HEK293T (cell line): ENCODE results near the gene LUC7L2.

Experiments
- CTCF ChIA-PET: fragments of 350-600 bp; formaldehyde crosslinking; extraction: SDS; loops from one replicate; lab custom pipeline; 2021; ENCODE audit warnings: antibody characterized with exemption, inconsistent platforms; lab: Yijun Ruan, JAX
- POLR2A ChIA-PET: fragments of 350-600 bp; formaldehyde crosslinking; extraction: SDS; loops from one replicate; lab custom pipeline; 2020; ENCODE audit warnings: antibody characterized with exemption, inconsistent platforms; lab: Yijun Ruan, JAX
- DNase-seq: peaks from one replicate; pipeline ENCODE4 v3.0.0; 2012; ENCODE audit warnings: mixed read lengths; ENCODE audit errors: extremely low spot score
- ARNT ChIP-seq: fragments of 450-650 bp; IDR thresholded peaks from 2 replicates; pipeline ENCODE4 v1.6.1; 2017; ENCODE audit warnings: mild to moderate bottlenecking
- BHLHE40 ChIP-seq: fragments of 450-650 bp; IDR thresholded peaks from 2 replicates; pipeline ENCODE4 v1.6.1; 2016; ENCODE audit warnings: mild to moderate bottlenecking, moderate library complexity, borderline replicate concordance
- CTBP1 ChIP-seq: fragments of 450-650 bp; IDR thresholded peaks from 2 replicates; pipeline ENCODE4 v1.6.1; 2016; ENCODE audit warnings: borderline replicate concordance
- ELF4 ChIP-seq: fragments of 450-650 bp; IDR thresholded peaks from 2 replicates; pipeline ENCODE4 v1.6.1; 2017; ENCODE audit warnings: antibody characterized with exemption
- FOXA1 ChIP-seq: fragments of 450-650 bp; IDR thresholded peaks from 2 replicates; pipeline ENCODE4 v1.6.1; 2016; ENCODE audit warnings: mild to moderate bottlenecking
- FOXK2 ChIP-seq: fragments of 450-650 bp; IDR thresholded peaks from 2 replicates; pipeline ENCODE4 v1.6.1; 2016; ENCODE audit warnings: mild to moderate bottlenecking
- FOXM1 ChIP-seq: fragments of 450-650 bp; IDR thresholded peaks from 2 replicates; pipeline ENCODE4 v1.6.1; 2017; ENCODE audit warnings: mild to moderate bottlenecking, borderline replicate concordance
- HDGF ChIP-seq: fragments of 450-650 bp; IDR thresholded peaks from 2 replicates; pipeline ENCODE4 v1.6.1; 2017; ENCODE audit warnings: antibody characterized with exemption, borderline replicate concordance
- L3MBTL2 ChIP-seq: fragments of 450-650 bp; conservative IDR thresholded peaks from 2 replicates; pipeline ENCODE4 v1.6.1; 2016; ENCODE audit warnings: mild to moderate bottlenecking
- LEF1 ChIP-seq: fragments of 450-650 bp; IDR thresholded peaks from 2 replicates; pipeline ENCODE4 v1.6.1; 2017; ENCODE audit warnings: mild to moderate bottlenecking, borderline replicate concordance
- NFRKB ChIP-seq: fragments of 450-650 bp; IDR thresholded peaks from 2 replicates; pipeline ENCODE4 v1.6.1; 2016; ENCODE audit warnings: mild to moderate bottlenecking, moderate library complexity
- SP1 ChIP-seq: fragments of 450-650 bp; IDR thresholded peaks from 2 replicates; pipeline ENCODE4 v1.6.1; 2017
- SUZ12 ChIP-seq: fragments of 450-650 bp; IDR thresholded peaks from 2 replicates; pipeline ENCODE4 v1.6.1; 2016; ENCODE audit warnings: mild to moderate bottlenecking
- TARDBP ChIP-seq: fragments of 450-650 bp; IDR thresholded peaks from 2 replicates; pipeline ENCODE4 v1.6.1; 2016
- ZNF384 ChIP-seq: fragments of 450-650 bp; IDR thresholded peaks from 2 replicates; pipeline ENCODE4 v1.6.1; 2016
- TF ChIP-seq, protein P1 (sequence below): fragments of 450-650 bp; IDR thresholded peaks from 2 replicates; pipeline ENCODE4 v1.6.1; 2016

Gene LUC7L2

DNA sequence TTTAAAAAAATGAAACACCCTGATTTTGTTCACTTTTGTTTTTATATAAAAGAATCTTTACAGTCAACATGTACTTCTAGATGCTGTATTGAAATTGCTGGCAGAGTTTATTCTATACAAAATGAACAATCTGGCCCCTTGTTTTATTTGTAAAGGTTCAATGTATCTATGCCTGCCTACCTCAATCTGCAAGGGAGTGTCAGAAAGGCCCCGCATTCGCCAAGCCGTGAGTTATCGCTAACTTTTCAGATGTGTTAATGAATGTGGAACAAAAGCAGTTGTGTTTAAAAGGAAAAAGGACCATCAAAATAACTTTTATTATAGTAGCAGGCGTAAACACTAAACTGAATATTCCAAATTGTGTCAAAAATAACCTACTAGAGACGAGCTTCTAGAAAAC, 14.6 kb downstream of the LUC7L2 start:
- TF ChIP-seq, protein P1, sequence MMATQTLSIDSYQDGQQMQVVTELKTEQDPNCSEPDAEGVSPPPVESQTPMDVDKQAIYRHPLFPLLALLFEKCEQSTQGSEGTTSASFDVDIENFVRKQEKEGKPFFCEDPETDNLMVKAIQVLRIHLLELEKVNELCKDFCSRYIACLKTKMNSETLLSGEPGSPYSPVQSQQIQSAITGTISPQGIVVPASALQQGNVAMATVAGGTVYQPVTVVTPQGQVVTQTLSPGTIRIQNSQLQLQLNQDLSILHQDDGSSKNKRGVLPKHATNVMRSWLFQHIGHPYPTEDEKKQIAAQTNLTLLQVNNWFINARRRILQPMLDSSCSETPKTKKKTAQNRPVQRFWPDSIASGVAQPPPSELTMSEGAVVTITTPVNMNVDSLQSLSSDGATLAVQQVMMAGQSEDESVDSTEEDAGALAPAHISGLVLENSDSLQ = no peak
- TF ChIP-seq BHLHE40 (no peak), FOXM1 (no peak), ZNF384 (no peak), NFRKB (no peak), HDGF (no peak), CTBP1 (no peak), SUZ12 (no peak), FOXA1 (no peak), TARDBP (no peak), ARNT (no peak), LEF1 (no peak)
- no peak for DNase-seq
- POLR2A ChIA-PET = interaction anchor here (1.0 to 2.7 kb wide), 2 partner anchors 15 to 34 kb away, joined by 4 to 12 read pairs; partner anchors contain the start of gene LUC7L2
- CTCF ChIA-PET = no interaction called here

DNA sequence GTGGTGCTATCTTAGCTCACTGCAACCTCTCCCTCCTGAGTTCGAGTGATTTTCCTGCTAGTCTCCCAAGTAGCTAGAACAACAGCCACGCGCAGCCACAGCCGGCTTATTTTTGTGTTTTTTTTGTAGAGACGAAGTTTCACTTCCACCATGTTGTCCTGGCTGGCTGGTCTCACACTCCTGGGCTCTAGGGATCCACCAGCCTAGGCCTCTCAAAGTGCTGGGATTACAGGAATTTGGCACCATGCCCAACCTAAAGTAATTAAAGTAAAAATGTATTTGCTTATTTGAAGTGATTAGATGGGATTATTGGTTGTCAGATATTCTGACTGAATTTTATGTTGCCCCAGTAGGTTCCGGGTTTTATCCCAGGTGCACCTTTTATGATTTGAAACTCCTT, 22.7 kb downstream of the LUC7L2 start:
- TF ChIP-seq SP1 (no peak), FOXA1 (no peak), FOXM1 (no peak), ARNT (no peak), NFRKB (no peak), ZNF384 (no peak), HDGF (no peak), L3MBTL2 (no peak), LEF1 (no peak), SUZ12 (no peak)
- TF ChIP-seq, protein P1 = no peak
- POLR2A ChIA-PET = no interaction called here
- no peak for DNase-seq
- CTCF ChIA-PET = no interaction called here

DNA sequence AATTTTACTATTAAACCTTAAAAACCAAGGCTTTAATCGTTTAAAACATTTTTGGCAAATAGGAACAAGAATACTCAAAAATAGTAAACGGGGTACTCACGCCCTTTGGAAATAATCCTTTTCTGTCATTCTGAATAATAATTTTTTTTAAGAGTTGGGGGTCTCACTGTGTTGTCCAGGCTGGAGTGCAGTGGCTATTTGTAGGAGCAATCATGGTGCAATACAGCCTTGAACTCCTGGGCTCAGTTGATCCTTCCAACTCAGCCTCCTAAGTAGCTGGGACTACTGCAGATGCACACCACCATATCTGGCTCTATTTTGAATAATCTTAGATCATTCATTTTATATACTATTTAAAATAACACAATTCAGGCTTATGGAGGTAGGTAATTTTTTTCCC, 24.9 kb downstream of the LUC7L2 start:
- TF ChIP-seq, protein P1 = no peak
- TF ChIP-seq NFRKB (no peak), ELF4 (no peak), SUZ12 (no peak), ZNF384 (no peak), FOXK2 (no peak), SP1 (no peak)
- CTCF ChIA-PET = interaction anchor here (0.7 kb wide), 1 partner anchor 12 kb away, joined by 5 read pairs; no protein-coding TSS in a partner anchor
- DNase-seq = no peak
- POLR2A ChIA-PET = interaction anchor here (0.8 kb wide), 1 partner anchor 25 kb away, joined by 3 read pairs; the partner anchor contains the start of gene LUC7L2

DNA sequence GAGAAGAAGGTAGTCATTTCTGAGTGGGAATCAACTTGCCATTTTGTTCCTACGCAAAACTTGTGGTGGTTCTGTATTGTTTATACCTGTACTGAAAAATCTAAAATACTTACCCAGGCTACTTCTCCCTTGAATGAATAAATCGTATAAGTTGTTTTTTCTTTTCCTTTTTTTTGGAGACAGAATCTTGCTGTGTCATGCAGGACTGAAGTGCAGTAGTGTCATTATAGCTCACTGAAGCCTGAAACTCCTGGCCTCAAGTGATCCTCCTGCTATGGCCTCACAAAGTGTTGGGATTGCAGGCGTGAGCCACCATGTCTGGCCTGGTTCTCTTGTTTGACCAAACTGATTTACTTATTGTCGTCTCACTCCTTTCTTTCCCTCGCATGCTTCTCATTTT, 27.9 kb downstream of the LUC7L2 start:
- POLR2A ChIA-PET = no interaction called here
- TF ChIP-seq BHLHE40 = no peak
- no peak for TF ChIP-seq SUZ12
- CTCF ChIA-PET = interaction anchor here (1.2 kb wide), 1 partner anchor 47 kb away, joined by 5 read pairs; no protein-coding TSS in a partner anchor
- no peak for DNase-seq

DNA sequence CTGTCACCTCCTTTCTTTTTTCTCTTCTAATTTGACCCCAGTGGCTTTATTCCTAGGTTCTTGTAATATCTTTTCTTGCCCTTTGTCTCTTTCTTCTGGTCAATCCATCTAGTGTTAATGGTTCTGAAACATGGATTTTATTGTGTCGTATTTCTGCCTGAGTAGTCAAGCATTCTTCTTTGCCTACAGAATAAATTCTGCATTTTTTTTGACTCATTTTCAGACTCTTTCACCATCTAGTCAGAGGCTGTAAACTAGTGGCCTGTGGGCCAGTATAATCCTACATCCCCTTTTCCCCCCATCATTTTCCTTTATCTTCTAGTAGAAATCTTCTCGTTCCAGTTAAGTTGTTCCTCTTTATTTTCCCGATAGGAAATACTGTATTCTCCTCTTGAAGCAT, 29.4 kb downstream of the LUC7L2 start:
- POLR2A ChIA-PET = interaction anchor here (1.0 kb wide), 1 partner anchor 30 kb away, joined by 3 read pairs; the partner anchor contains the start of gene LUC7L2
- CTCF ChIA-PET = no interaction called here
- no peak for DNase-seq
- no peak for TF ChIP-seq FOXK2
- TF ChIP-seq HDGF = no peak
- no peak for TF ChIP-seq ZNF384
- no peak for TF ChIP-seq ELF4
- no peak for TF ChIP-seq L3MBTL2
- TF ChIP-seq TARDBP = no peak
- no peak for TF ChIP-seq FOXA1
- TF ChIP-seq NFRKB = no peak
- TF ChIP-seq FOXM1 = no peak
- TF ChIP-seq SUZ12 = no peak
- no peak for TF ChIP-seq CTBP1
- TF ChIP-seq LEF1 = no peak
- TF ChIP-seq BHLHE40 = no peak

DNA sequence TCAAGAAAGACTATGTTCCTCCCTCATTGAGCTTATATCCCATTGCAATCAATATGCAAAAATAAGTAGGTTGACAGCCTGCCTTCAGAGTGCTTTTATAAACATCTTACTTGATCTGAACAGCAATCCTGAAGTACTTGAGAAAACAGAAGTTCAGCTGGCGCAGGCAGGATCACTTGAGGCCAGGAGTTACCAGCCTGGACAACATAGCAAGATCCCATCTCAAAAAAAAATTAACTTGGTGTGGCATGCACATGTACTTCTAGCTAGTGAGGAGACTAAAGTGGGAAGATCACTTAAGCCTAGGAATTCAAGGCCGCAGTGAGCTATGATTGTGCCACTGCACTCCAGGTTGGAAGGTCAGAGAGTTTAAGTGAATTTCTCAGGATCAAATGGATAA, 30.1 kb downstream of the LUC7L2 start:
- ChIA-PET POLR2A (no interaction called here), CTCF (no interaction called here)
- TF ChIP-seq FOXA1 (no peak), L3MBTL2 (no peak), CTBP1 (no peak), SP1 (no peak), ARNT (no peak), SUZ12 (no peak), ELF4 (no peak), FOXM1 (no peak), BHLHE40 (no peak), NFRKB (no peak), TARDBP (no peak), LEF1 (no peak)
- TF ChIP-seq, protein P1 = no peak

More for the DNA sequence above, 30.1 kb downstream of the LUC7L2 start:
- no peak for DNase-seq
